ENCODE measurements around the gene FAM162A. TPM values are rescaled to one million over a fixed set of nuclear protein-coding genes. Genes with fewer than 3 reads are reported as not detected.
"Not testable (repeated sequence)": the region's sequence is repeated elsewhere in the genome, so short reads cannot be mapped to it uniquely, and the experiment has no call there.

Gene FAM162A
- total RNA-seq, 1 donor from 2014 or later, result 141 TPM

DNA sequence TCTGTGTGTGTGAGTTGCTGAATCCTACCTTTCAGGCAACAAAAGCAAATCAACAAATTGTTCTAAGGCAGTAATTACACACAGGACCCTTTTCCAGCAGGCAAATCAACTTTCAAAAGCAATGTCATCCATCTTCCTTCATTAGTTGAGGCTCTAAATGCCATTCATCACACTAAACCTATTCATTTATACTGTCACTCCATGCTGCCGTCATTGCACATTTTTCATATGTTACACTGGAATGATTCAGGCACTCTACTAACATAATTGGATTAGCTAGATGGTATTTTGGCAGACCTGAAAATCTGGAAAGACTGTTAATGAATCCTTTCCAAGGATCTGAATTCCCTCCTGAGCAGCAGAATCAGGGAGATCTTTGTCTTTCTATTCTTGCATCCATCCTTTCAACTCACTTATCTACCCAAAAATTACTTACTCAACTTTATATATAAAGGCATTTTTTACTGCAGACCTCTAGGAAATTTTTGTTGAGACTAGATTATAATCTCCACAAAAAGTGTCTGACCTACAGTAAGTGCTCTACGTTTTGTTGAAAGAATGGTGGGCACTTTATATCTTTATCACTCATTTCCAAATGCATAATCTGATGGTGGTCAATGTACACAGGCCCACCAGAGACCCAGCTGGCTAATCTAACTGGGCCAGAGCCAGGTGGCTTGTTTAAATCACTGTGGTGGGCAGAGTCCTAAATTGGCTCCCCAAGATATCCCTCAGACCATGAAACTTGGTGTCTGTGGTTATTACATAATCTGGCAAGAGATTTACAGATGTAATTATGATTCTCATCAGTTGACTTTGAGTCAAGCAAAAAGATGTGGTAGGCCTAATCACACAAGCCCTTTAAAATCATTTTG, 25.9 kb upstream of the FAM162A start:
- intact Hi-C loops (cut with micrococcal nuclease), result no loop called here
- no peaks in the 10 kb centered on the region for H3K27me3 ChIP-seq (ENCODE audit: low read depth)
- TF ChIP-seq, protein P1, sequence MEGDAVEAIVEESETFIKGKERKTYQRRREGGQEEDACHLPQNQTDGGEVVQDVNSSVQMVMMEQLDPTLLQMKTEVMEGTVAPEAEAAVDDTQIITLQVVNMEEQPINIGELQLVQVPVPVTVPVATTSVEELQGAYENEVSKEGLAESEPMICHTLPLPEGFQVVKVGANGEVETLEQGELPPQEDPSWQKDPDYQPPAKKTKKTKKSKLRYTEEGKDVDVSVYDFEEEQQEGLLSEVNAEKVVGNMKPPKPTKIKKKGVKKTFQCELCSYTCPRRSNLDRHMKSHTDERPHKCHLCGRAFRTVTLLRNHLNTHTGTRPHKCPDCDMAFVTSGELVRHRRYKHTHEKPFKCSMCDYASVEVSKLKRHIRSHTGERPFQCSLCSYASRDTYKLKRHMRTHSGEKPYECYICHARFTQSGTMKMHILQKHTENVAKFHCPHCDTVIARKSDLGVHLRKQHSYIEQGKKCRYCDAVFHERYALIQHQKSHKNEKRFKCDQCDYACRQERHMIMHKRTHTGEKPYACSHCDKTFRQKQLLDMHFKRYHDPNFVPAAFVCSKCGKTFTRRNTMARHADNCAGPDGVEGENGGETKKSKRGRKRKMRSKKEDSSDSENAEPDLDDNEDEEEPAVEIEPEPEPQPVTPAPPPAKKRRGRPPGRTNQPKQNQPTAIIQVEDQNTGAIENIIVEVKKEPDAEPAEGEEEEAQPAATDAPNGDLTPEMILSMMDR (IDR thresholded peaks at IDR 0.05; ENCODE audit: borderline replicate concordance), result no peak
- DNase-seq, result no peak
- no peaks in the 10 kb centered on the region for H3K4me1 ChIP-seq
- H3K4me3 ChIP-seq, result no peak overlapping the region
- peaks cover 36% of the 10 kb centered on the region for H3K36me3 ChIP-seq
- no peak overlapping the region for H3K27ac ChIP-seq (replicated peaks)
- no peaks in the 10 kb centered on the region for H3K9me3 ChIP-seq (replicated peaks)

GRCh38 chr3:122358703-122359032, 25.3 kb upstream of the FAM162A start:
- Histone ChIP-seq H3K36me3 (peaks cover 40% of the 10 kb centered on the region), H3K27ac (replicated peaks) (no peak overlapping the region), H3K4me3 (no peak overlapping the region), H3K27me3 (ENCODE audit: low read depth) (no peaks in the 10 kb centered on the region), H3K4me1 (no peaks in the 10 kb centered on the region), H3K9me3 (replicated peaks) (no peaks in the 10 kb centered on the region)
- intact Hi-C loops (cut with micrococcal nuclease), result no loop called here
- TF ChIP-seq, protein P1 (IDR thresholded peaks at IDR 0.05; ENCODE audit: borderline replicate concordance), result no peak
- no peak for DNase-seq

- no peak for DNase-seq
- Histone ChIP-seq H3K27ac (replicated peaks) (no peak overlapping the region), H3K27me3 (ENCODE audit: low read depth) (no peaks in the 10 kb centered on the region), H3K9me3 (replicated peaks) (no peaks in the 10 kb centered on the region), H3K36me3 (peaks cover 68% of the 10 kb centered on the region), H3K4me3 (no peak overlapping the region), H3K4me1 (no peaks in the 10 kb centered on the region)
- intact Hi-C loops (cut with micrococcal nuclease), result no loop called here
- TF ChIP-seq, protein P1 (IDR thresholded peaks at IDR 0.05; ENCODE audit: borderline replicate concordance), result no peak
Measured at GRCh38 chr3:122362026-122362425, 22.0 kb upstream of the FAM162A start.

DNA sequence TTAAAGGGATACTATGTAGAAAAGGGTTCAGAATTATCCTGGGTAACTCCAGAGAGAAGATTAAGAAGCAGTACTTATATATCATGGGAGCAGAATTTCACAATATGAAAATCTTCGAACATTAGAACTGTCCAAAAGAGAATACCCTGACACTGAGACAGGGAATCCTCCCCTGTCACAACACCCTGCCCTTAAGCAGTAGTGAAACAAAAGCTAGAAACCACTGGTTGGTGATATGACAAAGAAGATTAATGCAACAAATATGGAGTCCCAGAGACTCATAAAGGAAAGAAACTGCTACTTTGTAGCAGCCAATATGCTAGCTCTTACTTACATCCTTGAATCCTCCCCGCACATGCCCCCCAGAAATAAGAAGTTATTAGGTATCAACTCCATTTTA, 19.5 kb upstream of the FAM162A start:
- TF ChIP-seq, protein P1 (IDR thresholded peaks at IDR 0.05; ENCODE audit: borderline replicate concordance), result no peak
- Histone ChIP-seq H3K4me3 (no peak overlapping the region), H3K27ac (replicated peaks) (no peak overlapping the region), H3K27me3 (ENCODE audit: low read depth) (no peaks in the 10 kb centered on the region), H3K4me1 (no peaks in the 10 kb centered on the region), H3K9me3 (replicated peaks) (no peaks in the 10 kb centered on the region), H3K36me3 (peaks cover 81% of the 10 kb centered on the region)
- DNase-seq, result no peak
- intact Hi-C loops (cut with micrococcal nuclease), result no loop called here

GRCh38 chr3:122365073-122365472, 18.9 kb upstream of the FAM162A start:
- Histone ChIP-seq H3K27me3 (ENCODE audit: low read depth) (no peaks in the 10 kb centered on the region), H3K4me1 (no peaks in the 10 kb centered on the region), H3K27ac (replicated peaks) (no peak overlapping the region), H3K9me3 (replicated peaks) (no peaks in the 10 kb centered on the region), H3K36me3 (peaks cover 87% of the 10 kb centered on the region), H3K4me3 (no peak overlapping the region)
- DNase-seq, result no peak
- intact Hi-C loops (cut with micrococcal nuclease), result no loop called here
- TF ChIP-seq, protein P1 (IDR thresholded peaks at IDR 0.05; ENCODE audit: borderline replicate concordance), result no peak

DNA sequence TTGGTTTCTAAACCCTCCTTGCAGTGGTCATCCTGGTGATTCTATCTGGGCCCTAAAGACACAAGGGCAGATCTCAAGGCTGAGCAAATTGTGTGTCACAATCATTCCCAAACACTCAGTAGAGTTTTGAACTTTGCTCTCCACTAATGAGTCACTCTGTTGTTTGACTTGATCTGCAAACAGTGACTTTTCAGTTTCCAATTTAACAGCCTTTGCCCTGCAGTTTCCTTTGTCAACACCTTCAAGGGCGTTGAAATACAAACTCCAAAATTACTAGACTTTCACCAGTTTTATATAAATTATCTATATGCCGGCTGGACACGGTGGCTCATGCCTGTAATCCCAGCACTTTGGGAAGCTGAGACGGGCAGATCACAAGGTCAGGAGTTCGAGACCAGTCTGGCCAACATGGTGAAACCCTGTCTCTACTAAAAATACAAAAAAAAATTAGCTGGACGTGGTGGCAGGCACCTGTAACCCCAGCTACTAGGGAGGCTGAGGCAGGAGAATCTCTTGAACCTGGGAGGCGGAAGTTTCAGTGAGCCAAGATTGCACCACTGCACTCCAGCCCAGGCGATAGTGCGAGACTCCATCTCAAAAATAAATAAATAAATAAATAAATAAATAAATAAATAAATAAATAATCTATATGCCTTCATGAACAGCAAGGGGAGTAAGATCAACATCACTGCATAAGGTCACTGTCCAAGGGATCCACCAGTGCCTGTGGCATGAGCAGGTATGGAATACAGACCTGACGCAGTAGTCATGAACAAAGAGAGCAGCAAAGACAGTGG, 18.2 kb upstream of the FAM162A start:
- intact Hi-C loops (cut with micrococcal nuclease); DNase-seq; H3K4me3 ChIP-seq; H3K27me3 ChIP-seq (ENCODE audit: low read depth); H3K9me3 ChIP-seq (replicated peaks); H3K4me1 ChIP-seq; H3K27ac ChIP-seq (replicated peaks): not testable (repeated sequence)
- peaks cover 91% of the 10 kb centered on the region for H3K36me3 ChIP-seq
